Measurements from ENCODE around the gene MCM6. TPM values are rescaled to one million over a fixed set of nuclear protein-coding genes. Genes with fewer than 3 reads are reported as not detected.

The MCM6 gene
- total and polyA plus RNA-seq, 2 experiments from 2014 or later, result 16.4 to 21.4 TPM

- Histone ChIP-seq H3K4me3 (no peak overlapping the region), H3K9ac (no peak overlapping the region), H3F3A (ENCODE audit: insufficient read depth) (no peaks in the 10 kb centered on the region), H3K79me2 (ENCODE audit: insufficient read depth) (peaks cover 30% of the 10 kb centered on the region), H3K9me3 (ENCODE audit: low read depth) (no peaks in the 10 kb centered on the region), H3K9me2 (ENCODE audit: insufficient read depth) (no peaks in the 10 kb centered on the region), H3K4me2 (ENCODE audit: unreplicated experiment) (no peak overlapping the region), H3K27me3 (replicated peaks; ENCODE audit: insufficient read depth) (no peaks in the 10 kb centered on the region), H3K4me1 (ENCODE audit: insufficient read depth) (peaks cover 8% of the 10 kb centered on the region; the same call in 1 of the 2 replicates), H3K36me3 (ENCODE audit: low read depth) (peaks cover 27% of the 10 kb centered on the region), H4K20me1 (ENCODE audit: insufficient read depth) (no peaks in the 10 kb centered on the region), H3K27ac (no peak overlapping the region), H2AFZ (no peak overlapping the region)
- WGBS, 2 experiments (ENCODE audit: low coverage in 1 of 2, low lambda C conversion rate in 2 of 2, missing lambda C conversion rate in 2 of 2), result 100% methylated on average over 1 of the region's 1 CpG
- in situ Hi-C loops (cut with MboI), result no loop called here
- TF ChIP-seq EZH2 (IDR thresholded peaks at IDR 0.05; ENCODE audit: insufficient read depth, poor library complexity, severe bottlenecking), result no peak
- no peak for TF ChIP-seq EZH2phosphoT487 (IDR thresholded peaks at IDR 0.05; ENCODE audit: insufficient read depth, low read depth)
- no peak for DNase-seq
Measured at GRCh38 chr2:135870571-135870970, 5.7 kb downstream of the MCM6 start.

- Histone ChIP-seq H3K27ac (no peak overlapping the region), H3K9me2 (ENCODE audit: insufficient read depth) (no peaks in the 10 kb centered on the region), H2AFZ (no peak overlapping the region), H3K9ac (no peak overlapping the region), H3F3A (ENCODE audit: insufficient read depth) (no peaks in the 10 kb centered on the region), H3K79me2 (ENCODE audit: insufficient read depth) (no peaks in the 10 kb centered on the region), H3K4me1 (ENCODE audit: insufficient read depth) (0 out of 2 replicates have a peak, but pooled peaks cover 5% of the 10 kb centered on the region), H3K4me3 (no peak overlapping the region), H3K36me3 (ENCODE audit: low read depth) (peaks cover 24% of the 10 kb centered on the region), H3K4me2 (ENCODE audit: unreplicated experiment) (no peak overlapping the region), H3K27me3 (replicated peaks; ENCODE audit: insufficient read depth) (no peaks in the 10 kb centered on the region), H4K20me1 (ENCODE audit: insufficient read depth) (no peaks in the 10 kb centered on the region), H3K9me3 (ENCODE audit: low read depth) (no peaks in the 10 kb centered on the region)
- peak; percentile 13 for DNase-seq
- in situ Hi-C loops (cut with MboI), result no loop called here
- WGBS, 2 experiments (ENCODE audit: low coverage in 1 of 2, low lambda C conversion rate in 2 of 2, missing lambda C conversion rate in 2 of 2), result 61 to 68% methylated on average over 6 of the region's 6 CpGs
- TF ChIP-seq EZH2phosphoT487 (IDR thresholded peaks at IDR 0.05; ENCODE audit: insufficient read depth, low read depth) (no peak), EZH2 (IDR thresholded peaks at IDR 0.05; ENCODE audit: insufficient read depth, poor library complexity, severe bottlenecking) (no peak)
Measured at GRCh38 chr2:135863233-135863632, 13.0 kb downstream of the MCM6 start.

GRCh38 chr2:135862718-135863117 lies 13.5 kb downstream of the MCM6 start:
- no peaks in the 10 kb centered on the region for H3K79me2 ChIP-seq (ENCODE audit: insufficient read depth)
- TF ChIP-seq EZH2phosphoT487 (IDR thresholded peaks at IDR 0.05; ENCODE audit: insufficient read depth, low read depth) (no peak), EZH2 (IDR thresholded peaks at IDR 0.05; ENCODE audit: insufficient read depth, poor library complexity, severe bottlenecking) (no peak)

GRCh38 chr2:135853401-135853800 lies 22.8 kb downstream of the MCM6 start:
- in situ Hi-C loops (cut with MboI), result no loop called here
- Histone ChIP-seq H3K27me3 (replicated peaks; ENCODE audit: insufficient read depth) (no peaks in the 10 kb centered on the region), H3K9ac (no peak overlapping the region), H3K4me3 (no peak overlapping the region), H3K9me3 (ENCODE audit: low read depth) (no peaks in the 10 kb centered on the region), H3K4me1 (ENCODE audit: insufficient read depth) (no peaks in the 10 kb centered on the region), H3K79me2 (ENCODE audit: insufficient read depth) (no peaks in the 10 kb centered on the region), H2AFZ (no peak overlapping the region), H4K20me1 (ENCODE audit: insufficient read depth) (no peaks in the 10 kb centered on the region), H3K36me3 (ENCODE audit: low read depth) (peaks cover 23% of the 10 kb centered on the region; the same call in 1 of the 2 replicates), H3K27ac (no peak overlapping the region), H3K9me2 (ENCODE audit: insufficient read depth) (no peaks in the 10 kb centered on the region), H3F3A (ENCODE audit: insufficient read depth) (no peaks in the 10 kb centered on the region), H3K4me2 (ENCODE audit: unreplicated experiment) (no peak overlapping the region)
- no peak for DNase-seq
- TF ChIP-seq EZH2 (IDR thresholded peaks at IDR 0.05; ENCODE audit: insufficient read depth, poor library complexity, severe bottlenecking) (no peak), EZH2phosphoT487 (IDR thresholded peaks at IDR 0.05; ENCODE audit: insufficient read depth, low read depth) (no peak)

More at GRCh38 chr2:135862718-135863117, 13.5 kb downstream of the MCM6 start:
- WGBS, 2 experiments (ENCODE audit: low coverage in 1 of 2, low lambda C conversion rate in 2 of 2, missing lambda C conversion rate in 2 of 2), result 89 to 92% methylated on average over 4 of the region's 4 CpGs
- Histone ChIP-seq H2AFZ (no peak overlapping the region), H3F3A (ENCODE audit: insufficient read depth) (no peaks in the 10 kb centered on the region), H3K9me2 (ENCODE audit: insufficient read depth) (no peaks in the 10 kb centered on the region), H3K4me2 (ENCODE audit: unreplicated experiment) (no peak overlapping the region), H3K4me3 (no peak overlapping the region), H3K4me1 (ENCODE audit: insufficient read depth) (0 out of 2 replicates have a peak, but pooled peaks cover 5% of the 10 kb centered on the region), H3K9ac (no peak overlapping the region), H4K20me1 (ENCODE audit: insufficient read depth) (no peaks in the 10 kb centered on the region), H3K9me3 (ENCODE audit: low read depth) (no peaks in the 10 kb centered on the region), H3K27ac (no peak overlapping the region), H3K27me3 (replicated peaks; ENCODE audit: insufficient read depth) (no peaks in the 10 kb centered on the region), H3K36me3 (ENCODE audit: low read depth) (peaks cover 21% of the 10 kb centered on the region)
- no peak for DNase-seq
- in situ Hi-C loops (cut with MboI), result no loop called here

- Histone ChIP-seq H4K20me1 (ENCODE audit: insufficient read depth) (no peaks in the 10 kb centered on the region), H3K4me2 (ENCODE audit: unreplicated experiment) (no peak overlapping the region), H3K9me3 (ENCODE audit: low read depth) (no peaks in the 10 kb centered on the region), H3K4me1 (ENCODE audit: insufficient read depth) (no peaks in the 10 kb centered on the region), H2AFZ (no peak overlapping the region), H3F3A (ENCODE audit: insufficient read depth) (no peaks in the 10 kb centered on the region), H3K9me2 (ENCODE audit: insufficient read depth) (no peaks in the 10 kb centered on the region), H3K79me2 (ENCODE audit: insufficient read depth) (no peaks in the 10 kb centered on the region), H3K27me3 (replicated peaks; ENCODE audit: insufficient read depth) (no peaks in the 10 kb centered on the region), H3K4me3 (no peak overlapping the region), H3K9ac (no peak overlapping the region), H3K36me3 (ENCODE audit: low read depth) (peaks cover 19% of the 10 kb centered on the region; the same call in 1 of the 2 replicates), H3K27ac (no peak overlapping the region)
- DNase-seq, result peak; percentile 5
- TF ChIP-seq EZH2 (IDR thresholded peaks at IDR 0.05; ENCODE audit: insufficient read depth, poor library complexity, severe bottlenecking) (no peak), EZH2phosphoT487 (IDR thresholded peaks at IDR 0.05; ENCODE audit: insufficient read depth, low read depth) (no peak)
- in situ Hi-C loops (cut with MboI), result no loop called here
Measured at GRCh38 chr2:135851858-135852257, 24.4 kb downstream of the MCM6 start.
